Measurements from ENCODE around the gene KRT13.

Gene KRT13

DNA sequence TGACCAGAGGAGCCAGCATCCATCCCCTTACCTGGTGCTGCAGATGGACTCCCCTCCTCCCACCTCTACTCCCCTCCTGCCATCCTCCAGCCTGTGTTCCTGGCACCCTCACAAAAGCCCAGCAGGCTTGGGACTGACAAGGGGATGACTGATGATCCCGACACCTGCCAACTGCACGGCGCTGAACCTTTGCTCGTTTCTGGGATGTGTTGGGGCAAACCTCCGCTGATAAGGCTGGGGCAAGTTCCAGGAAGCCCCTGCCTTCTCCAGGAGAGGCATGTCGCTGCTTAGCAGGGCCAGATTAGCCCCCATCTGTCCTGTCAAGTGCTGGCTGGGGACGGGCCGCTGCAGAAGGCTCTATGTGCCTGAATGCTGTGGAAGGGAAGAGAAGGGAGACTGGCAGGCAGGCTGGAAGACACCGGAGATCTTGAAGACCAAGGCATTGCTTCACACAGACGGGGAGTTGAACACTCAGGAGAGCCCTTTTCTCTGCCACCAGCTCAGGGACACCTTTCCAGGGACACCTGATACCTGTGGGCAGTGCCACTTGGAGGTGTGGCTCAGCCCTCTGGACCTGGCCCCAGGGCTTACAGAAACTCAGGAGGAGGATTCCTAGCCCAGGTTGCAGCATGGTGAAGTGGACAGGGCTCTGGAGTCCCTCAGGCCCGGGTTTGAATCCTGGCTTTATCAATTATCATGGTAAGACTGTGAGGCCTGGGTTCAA, 14.3 kb upstream of the KRT13 start:
- no peak for DNase-seq (ENCODE audit: low spot score)

DNA sequence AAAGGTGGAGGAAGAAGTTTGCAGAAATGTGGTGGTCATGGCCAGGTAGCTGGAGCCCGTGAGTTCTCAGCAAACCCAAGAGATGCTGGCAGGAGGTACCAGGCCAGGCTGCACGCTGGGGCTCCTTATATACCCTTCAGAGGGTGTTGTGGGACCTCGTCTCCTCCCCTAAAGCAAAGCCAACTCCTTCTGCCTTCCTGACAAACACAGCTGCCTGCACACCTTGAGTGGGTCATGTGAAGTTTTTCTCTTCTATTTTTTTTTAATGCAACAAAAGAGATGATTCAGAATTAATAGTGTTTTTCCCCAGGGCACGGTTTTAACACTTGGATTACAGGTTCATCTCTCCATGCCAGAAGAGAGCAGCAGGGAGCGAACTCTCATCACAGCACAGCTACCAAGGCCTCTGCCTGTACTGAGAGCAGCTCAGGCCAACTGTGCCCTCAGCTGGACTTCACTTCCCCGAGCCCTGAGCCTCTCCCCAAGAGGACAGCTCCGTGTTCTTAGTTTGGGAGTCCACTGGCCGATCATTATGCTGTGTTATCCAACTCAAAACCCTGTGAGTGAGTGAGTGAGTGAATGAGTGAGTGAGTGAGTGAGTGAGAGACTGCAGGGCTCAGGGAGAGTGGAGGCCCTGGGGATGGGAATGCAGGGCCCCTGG, 13.5 kb upstream of the KRT13 start, which contains the start of gene KRT15:
KRT15 (minus strand) TSS at position 102 of the 661 bp plus-strand sequence; CDS start at position 39, 63 bp downstream.
- no peak for DNase-seq (ENCODE audit: low spot score)

DNA sequence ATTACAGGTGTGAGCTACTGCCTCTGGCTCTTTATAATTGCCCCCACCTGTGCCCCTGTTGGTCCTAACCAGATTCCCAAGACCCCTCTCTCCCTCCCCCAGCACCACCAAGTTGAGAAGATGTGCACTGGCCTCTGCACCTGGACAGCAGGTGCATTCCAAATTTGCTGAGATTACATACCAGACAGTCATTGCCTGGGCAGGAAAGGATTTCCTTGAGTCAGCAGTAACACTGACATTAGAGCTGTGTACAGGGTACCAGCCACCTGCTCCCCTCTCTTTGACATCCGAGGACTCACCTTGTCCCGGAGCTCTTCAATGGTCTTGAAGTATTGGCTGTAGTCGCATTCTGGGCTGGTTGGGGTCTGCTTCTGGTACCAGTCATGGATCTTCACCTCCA, 12.6 kb upstream of the KRT13 start:
- no peak for DNase-seq (ENCODE audit: low spot score)

GRCh38 chr17:41516830-41517283, 11.4 kb upstream of the KRT13 start:
- no peak for DNase-seq (ENCODE audit: low spot score)

- no peak for DNase-seq (ENCODE audit: low spot score)
Observed at GRCh38 chr17:41516147-41516829, 10.9 kb upstream of the KRT13 start.

DNA sequence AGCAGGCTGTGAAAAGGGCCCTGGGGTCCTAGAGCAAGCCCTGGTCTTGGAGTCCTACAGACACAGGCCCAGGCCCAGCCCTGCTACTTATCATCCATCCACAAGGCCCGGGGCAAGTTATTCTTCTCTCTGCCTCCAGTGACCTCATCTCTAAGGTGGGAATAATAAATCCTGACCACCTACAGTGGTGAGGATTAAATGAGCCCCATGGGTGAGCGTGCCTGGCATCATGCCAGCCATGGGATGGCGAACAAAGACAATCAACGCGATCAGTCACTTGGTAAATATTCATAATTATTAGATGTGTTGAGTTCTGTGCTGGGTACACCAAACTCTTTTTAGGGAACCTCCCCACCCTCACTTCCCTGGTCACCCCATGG, 7.7 kb upstream of the KRT13 start:
- DNase-seq (ENCODE audit: low spot score) = no peak

GRCh38 chr17:41512546-41513167, 7.2 kb upstream of the KRT13 start:
- DNase-seq (ENCODE audit: low spot score) = no peak

DNA sequence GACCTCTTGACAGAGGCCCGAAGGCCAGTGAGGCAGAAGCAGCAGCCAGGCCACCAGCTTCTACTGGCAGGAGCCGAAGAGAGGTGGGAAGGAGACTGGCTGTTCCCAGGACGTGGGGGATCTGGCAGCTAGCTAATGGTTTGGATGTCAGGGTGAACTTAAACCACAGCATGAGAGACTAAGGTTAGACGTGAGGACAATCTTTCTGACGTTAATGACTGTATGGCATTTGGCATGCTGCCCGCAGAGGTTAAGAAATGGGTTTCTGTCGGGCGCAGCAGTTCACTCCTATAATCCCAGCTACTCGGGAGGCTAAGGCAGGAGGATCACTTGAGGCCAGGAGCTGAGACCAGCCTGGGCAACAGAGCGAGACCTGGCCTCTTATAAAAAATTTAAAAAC, 6.3 kb upstream of the KRT13 start:
- DNase-seq (ENCODE audit: low spot score) = no peak

DNA sequence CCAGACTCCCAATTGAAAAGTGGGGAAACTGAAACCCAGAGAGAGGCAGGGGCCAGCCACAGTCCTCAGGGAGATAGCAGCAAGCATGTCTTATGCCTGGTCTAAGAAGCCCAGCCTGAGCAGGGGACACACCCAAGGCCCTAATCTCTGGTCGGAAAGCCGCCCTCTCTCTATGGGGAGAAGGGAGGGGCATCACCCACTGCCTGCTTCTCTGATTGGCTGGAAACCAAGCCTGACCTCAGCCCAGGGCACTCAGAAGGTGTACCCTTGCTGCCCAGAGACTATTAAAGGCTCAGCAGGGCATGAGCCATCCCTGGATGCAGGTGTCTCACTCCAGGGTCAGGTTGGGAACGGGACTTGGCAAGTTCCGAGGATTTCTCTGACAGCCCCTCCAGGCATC, 5.7 kb upstream of the KRT13 start:
- DNase-seq (ENCODE audit: low spot score) = no peak

- no peak for DNase-seq (ENCODE audit: low spot score)
Observed at GRCh38 chr17:41510251-41511065, 5.0 kb upstream of the KRT13 start.

DNA sequence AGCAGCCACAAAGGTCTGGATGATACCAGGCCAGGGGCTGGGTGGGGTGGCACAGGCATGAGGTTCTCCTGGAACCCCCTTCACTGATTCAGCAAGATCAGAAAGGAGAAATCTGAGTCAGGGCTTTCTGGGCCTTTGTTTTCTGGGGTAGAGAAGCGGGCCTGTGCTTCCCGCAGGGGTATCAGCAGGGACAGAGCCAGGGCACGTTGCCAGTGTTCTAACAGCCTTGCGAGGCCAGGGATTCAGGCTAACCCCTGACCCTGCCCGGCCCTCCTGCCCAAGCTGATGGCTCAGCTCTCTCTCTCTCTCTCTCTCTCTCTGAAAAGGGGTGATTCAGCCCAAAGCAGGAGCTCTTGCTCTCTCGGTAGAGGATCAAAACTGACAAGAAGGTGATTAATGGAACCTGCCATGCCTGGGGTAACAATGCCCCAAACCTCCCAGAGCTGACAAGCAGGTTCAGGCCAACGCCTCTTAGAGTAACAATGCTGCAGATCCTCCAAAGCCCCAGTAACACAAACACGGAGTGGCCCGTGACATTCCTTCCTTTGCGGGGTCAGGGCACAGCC, 2.0 kb upstream of the KRT13 start:
- DNase-seq (ENCODE audit: low spot score) = no peak

DNA sequence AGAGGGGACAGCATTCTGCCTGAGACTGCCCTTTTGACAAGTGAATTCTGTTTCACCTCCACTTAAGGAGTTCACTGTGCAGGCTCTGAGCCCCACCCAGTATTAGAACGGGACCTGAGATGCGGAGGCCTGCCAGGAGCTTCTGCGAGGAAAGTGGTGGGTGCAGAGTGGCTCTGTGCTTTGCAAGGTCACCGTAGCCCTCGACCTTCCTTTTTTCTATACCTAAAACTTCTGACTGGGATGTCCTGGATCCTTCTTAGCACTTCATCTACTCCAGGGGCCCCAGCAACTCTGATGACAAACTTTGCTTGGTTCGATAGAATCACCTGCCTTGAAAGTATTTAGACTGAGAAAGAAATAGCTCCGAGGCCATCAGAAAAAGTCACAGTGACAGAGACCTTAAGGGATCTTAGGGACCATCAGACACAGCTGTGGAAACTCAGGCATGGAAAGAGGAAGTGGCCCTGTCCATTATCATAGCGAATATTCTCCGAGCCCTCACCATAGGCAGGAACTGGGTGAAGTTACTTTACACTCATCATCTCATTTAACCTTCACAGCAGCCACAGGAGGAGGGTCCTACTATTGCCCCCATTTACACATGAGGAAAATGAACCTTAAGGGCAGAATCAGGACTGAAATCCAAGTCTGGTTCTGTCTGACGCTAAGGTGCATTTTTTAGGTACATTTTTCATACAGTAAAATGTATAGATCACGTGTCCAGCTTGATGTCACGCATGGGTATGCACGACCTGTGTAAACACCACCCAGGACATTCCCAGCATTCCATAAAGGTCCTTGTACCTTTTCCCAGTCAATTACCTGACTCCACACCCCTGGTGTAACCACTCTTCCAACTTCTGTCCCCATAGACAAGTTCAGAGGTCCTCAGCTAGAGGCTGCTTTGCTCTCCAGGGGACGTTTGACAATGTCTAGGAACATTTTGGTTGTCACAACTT, 676 bp upstream of the KRT13 start:
- DNase-seq (ENCODE audit: low spot score) = no peak

- DNase-seq (ENCODE audit: low spot score) = no peak
Observed at GRCh38 chr17:41504246-41504977, 1.0 kb downstream of the KRT13 start.

DNA sequence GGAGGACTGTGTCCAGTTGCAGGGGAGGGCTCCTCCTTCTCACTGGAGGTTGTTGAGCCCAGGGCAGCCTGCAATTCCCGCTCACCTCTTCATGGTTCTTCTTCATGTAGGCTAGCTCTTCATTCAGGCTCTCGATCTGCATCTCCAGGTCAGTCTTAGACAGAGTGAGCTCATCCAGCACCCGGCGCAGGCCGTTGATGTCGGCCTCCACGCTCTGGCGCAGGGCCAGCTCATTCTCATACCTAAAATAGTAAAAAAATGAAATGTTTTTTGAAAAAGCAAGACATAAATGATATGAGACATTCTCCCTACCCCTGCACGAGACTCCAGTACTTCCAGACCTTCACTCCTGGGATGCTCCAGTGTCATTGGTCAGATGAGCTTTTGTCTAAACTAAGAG, 2.2 kb downstream of the KRT13 start:
- DNase-seq (ENCODE audit: low spot score) = no peak

DNA sequence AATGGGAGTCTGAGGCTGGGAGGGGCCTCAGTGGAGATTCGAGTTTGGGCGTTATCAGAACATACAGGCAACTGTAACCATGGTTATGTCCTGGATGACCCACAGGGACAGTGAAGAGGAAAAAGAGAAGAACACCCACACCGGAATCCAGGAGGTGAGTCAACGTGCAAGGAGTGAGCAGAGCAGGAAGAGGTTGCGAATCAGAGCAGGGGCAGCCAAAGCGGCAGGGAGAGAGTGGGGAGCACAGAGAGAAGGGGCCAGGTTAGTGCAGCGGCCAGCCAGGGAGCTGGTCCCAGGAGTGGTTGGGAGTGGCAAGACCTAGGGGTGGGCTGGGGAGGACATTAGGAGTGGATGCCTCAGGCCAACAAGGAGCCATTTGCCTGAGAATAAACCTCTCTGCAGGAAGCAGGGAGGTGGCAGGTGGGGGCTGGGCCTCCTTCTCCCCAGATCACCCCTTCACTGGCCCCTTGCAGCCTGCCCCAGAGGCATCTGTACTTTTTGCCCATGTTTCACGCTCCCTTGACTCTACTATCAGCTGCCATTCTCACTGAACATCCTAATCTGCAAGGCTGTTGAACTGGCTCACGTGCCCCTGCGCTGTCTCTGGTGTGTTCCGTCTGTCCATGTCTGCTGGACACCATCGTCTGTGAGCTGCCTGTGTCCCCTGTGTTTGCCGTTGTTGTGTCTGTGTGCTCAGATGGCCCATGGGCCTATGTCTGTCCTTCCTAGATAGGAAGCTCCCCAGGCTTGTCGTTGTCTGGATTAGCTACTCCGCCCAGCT, 5.1 kb downstream of the KRT13 start:
- no peak for DNase-seq (ENCODE audit: low spot score)

DNA sequence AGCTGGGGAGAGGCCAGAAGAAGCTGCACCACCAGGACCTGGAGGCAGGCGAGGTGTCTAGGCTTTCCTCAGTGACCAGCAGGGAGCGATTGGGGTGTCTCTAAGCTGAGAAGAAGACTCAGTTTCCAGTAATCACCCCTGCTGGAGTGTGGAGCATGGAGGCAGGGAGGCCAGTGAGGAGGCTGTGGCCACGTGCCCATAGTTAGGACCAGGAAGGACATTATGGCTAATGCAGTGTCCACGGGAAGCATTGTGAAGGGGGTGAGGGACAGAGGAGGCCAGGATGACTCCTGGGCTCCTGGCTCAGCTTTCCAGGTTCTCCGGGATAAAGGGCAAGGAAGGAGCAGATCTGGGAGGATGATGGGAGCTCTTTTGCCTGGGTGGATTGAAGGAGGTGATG, 5.7 kb downstream of the KRT13 start:
- no peak for DNase-seq (ENCODE audit: low spot score)

DNA sequence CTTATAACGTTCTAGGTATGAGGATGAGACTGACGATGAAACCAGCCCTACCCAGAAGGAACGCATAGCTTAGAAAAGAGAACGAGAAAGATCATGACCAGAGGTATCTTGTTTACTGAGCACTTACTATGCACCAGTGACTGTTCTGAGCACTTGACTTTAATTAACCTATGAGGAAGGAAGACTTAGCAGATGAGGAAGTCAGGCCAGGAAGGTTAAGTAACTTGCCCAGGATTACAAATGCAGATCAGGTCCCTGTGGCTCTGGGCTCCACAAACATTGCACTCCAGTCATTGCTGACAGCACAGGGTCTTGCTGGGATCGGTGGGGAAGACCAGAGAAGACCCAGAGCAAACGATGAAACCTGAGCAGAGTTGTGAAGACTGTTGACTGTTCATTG, 7.1 kb downstream of the KRT13 start:
- DNase-seq (ENCODE audit: low spot score) = no peak

DNA sequence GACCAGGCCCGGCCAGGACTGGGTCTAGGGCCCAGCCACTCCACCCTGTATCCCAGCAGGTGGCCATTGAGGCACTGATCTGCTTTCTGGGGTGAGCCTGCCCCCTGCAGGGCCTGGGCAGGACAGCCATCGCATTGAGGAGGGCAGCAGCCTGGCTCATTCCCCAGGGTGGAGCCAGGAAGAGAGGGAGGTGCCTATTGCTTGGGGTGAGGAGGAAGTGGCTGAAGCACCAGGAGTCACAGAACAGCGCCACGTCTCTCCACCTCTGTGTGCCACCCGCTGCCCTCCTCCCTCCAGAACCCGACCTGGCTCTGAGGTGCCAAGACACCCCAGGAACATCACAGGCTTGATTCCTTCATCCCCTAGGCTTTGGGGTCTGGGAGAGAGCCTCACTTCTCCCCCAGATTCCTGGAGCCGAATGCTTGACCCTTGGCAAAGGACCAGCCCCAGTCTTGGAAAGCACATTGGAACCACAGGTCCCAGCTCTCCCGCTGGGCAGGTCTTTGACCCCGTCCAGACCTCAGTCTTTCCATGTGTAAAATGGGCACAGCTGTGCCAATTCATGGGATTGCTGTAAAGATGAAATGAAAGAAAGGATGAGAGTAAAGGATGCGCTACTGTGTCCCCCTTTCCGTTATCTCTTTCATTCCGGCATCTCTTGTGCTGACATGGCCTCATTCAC, 8.5 kb downstream of the KRT13 start:
- DNase-seq (ENCODE audit: low spot score) = peak; percentile 76

Data from D341Med (cell line).